Erythroblast (primary cell): ENCODE data around the gene AHSP.
"Not testable (repeated sequence)": the region's sequence is repeated elsewhere in the genome, so short reads cannot be mapped to it uniquely, and the experiment has no call there.

Source experiments
- DNase-seq, 2 experiments: peaks; one replicate each; lab custom pipeline; 2025; lab: John Stamatoyannopoulos, UW
- GATA1 ChIP-seq: IDR thresholded peaks from 2 replicates; pipeline ENCODE4 v1.6.1; 2011; ENCODE audit warnings: low read depth, mild to moderate bottlenecking, control low read depth, low read length, moderate library complexity
- POLR2A ChIP-seq: IDR thresholded peaks from 2 replicates; pipeline ENCODE4 v1.6.1; 2011; ENCODE audit warnings: mild to moderate bottlenecking, low read length

The AHSP gene

GRCh38 chr16:31531096-31531495 is 3.4 kb downstream of the AHSP start:
- no peak for DNase-seq
- TF ChIP-seq GATA1: no peak
- TF ChIP-seq POLR2A: peak; percentile 14

- TF ChIP-seq POLR2A: no peak
- no peak for TF ChIP-seq GATA1
- no peak for DNase-seq
Measured at GRCh38 chr16:31532120-31532519, 4.4 kb downstream of the AHSP start.

GRCh38 chr16:31532896-31533295 is 5.2 kb downstream of the AHSP start:
- no peak for DNase-seq
- TF ChIP-seq POLR2A (no peak), GATA1 (no peak)

- no peak for TF ChIP-seq GATA1
- TF ChIP-seq POLR2A: no peak
- peak; percentile 65 to 88 for DNase-seq
Measured at GRCh38 chr16:31535737-31536136, 8.0 kb downstream of the AHSP start.

GRCh38 chr16:31536804-31537361 is 9.2 kb downstream of the AHSP start:
- TF ChIP-seq GATA1 (no peak), POLR2A (no peak)
- DNase-seq: no peak

- TF ChIP-seq POLR2A: no peak
- TF ChIP-seq GATA1: no peak
Measured at GRCh38 chr16:31537362-31538242, 9.9 kb downstream of the AHSP start.

GRCh38 chr16:31538243-31538598 is 10.5 kb downstream of the AHSP start:
- DNase-seq: not testable (repeated sequence)

More at GRCh38 chr16:31537362-31538242, 9.9 kb downstream of the AHSP start:
- peak in 1 of 2 experiments; percentile 47 for DNase-seq

- DNase-seq: not testable (repeated sequence)
Measured at GRCh38 chr16:31539762-31540161, 12.1 kb downstream of the AHSP start.

- DNase-seq: no peak
- TF ChIP-seq POLR2A: no peak
Measured at GRCh38 chr16:31542763-31543162, 15.1 kb downstream of the AHSP start.

- TF ChIP-seq GATA1 (no peak), POLR2A (no peak)
- no peak for DNase-seq
Measured at GRCh38 chr16:31561426-31562233, 33.9 kb downstream of the AHSP start.

GRCh38 chr16:31568577-31569359 is 41.1 kb downstream of the AHSP start:
- peak; percentile 71 to 73 for DNase-seq
- no peak for TF ChIP-seq POLR2A
- TF ChIP-seq GATA1: no peak

- TF ChIP-seq GATA1 (no peak), POLR2A (no peak)
- DNase-seq: peak; percentile 44 to 49
Measured at GRCh38 chr16:31569360-31569717, 41.6 kb downstream of the AHSP start.

- no peak for DNase-seq
- TF ChIP-seq POLR2A: no peak
- no peak for TF ChIP-seq GATA1
Measured at GRCh38 chr16:31572821-31573220, 45.1 kb downstream of the AHSP start.

- not testable (repeated sequence) for DNase-seq
Measured at GRCh38 chr16:31574159-31574558, 46.5 kb downstream of the AHSP start.
